ENCODE data around the gene FGFR2. TPM values are rescaled to one million over a fixed set of nuclear protein-coding genes. Genes with fewer than 3 reads are reported as not detected.

FGFR2 gene
- total and polyA plus RNA-seq, 9 of the 15 experiments (the other 6 are each of a cell fraction or from before 2014, with no cell fraction given), result 0.20 TPM; not detected in 8

- no peak for TF ChIP-seq PATZ1 (CRISPR knock-in tag; IDR thresholded peaks at IDR 0.05; ENCODE audit: borderline replicate concordance)
- TF ChIP-seq GATAD2B (IDR thresholded peaks at IDR 0.05; ENCODE audit: borderline replicate concordance), result no peak
- no peak for TF ChIP-seq SMARCB1 (IDR thresholded peaks at IDR 0.05; ENCODE audit: insufficient read length, low read depth)
- no peak for TF ChIP-seq ZNF830 (CRISPR knock-in tag; IDR thresholded peaks at IDR 0.05)
- no peak for TF ChIP-seq GABPA (tag; conservative IDR thresholded peaks at IDR 0.05; ENCODE audit: low read depth)
- TF ChIP-seq FOXA3 (CRISPR knock-in tag; conservative IDR thresholded peaks at IDR 0.05 in 1 of 2, IDR thresholded peaks at IDR 0.05 in 1 of 2), result no peak
- no peak for TF ChIP-seq TBP (optimal IDR thresholded peaks at IDR 0.05; ENCODE audit: low read depth, low read length)
- TF ChIP-seq XRCC5 (IDR thresholded peaks at IDR 0.05; ENCODE audit: low read depth, low read length), result no peak
- TF ChIP-seq E2F1 (CRISPR knock-in tag; IDR thresholded peaks at IDR 0.05), result no peak
These were observed 155.9 kb downstream of the FGFR2 start (continued) for GRCh38 chr10:121442086-121442935.
